Activated CD8-positive, alpha-beta memory T cell treated with anti-CD3 and anti-CD28 coated beads for 24 hours (primary cell): ENCODE results near the gene ARHGAP5.

Source experiments
- DNase-seq: peaks from one replicate; pipeline ENCODE4 v3.0.0-alpha.2; 2020

ARHGAP5 gene

GRCh38 chr14:32190673-32191072 is 113.6 kb downstream of the ARHGAP5 start:
- DNase-seq: no peak

GRCh38 chr14:32192712-32193373 is 115.7 kb downstream of the ARHGAP5 start:
- no peak for DNase-seq

GRCh38 chr14:32193532-32193931 is 116.4 kb downstream of the ARHGAP5 start:
- DNase-seq: no peak

GRCh38 chr14:32195636-32196035 is 118.5 kb downstream of the ARHGAP5 start:
- DNase-seq: no peak

GRCh38 chr14:32197919-32198318 is 120.8 kb downstream of the ARHGAP5 start:
- no peak for DNase-seq

- no peak for DNase-seq
These were observed 123.5 kb downstream of the ARHGAP5 start for GRCh38 chr14:32200368-32201192.

GRCh38 chr14:32201193-32201815 is 124.2 kb downstream of the ARHGAP5 start:
- peak; percentile 90 for DNase-seq

- DNase-seq: peak; percentile 85
These were observed 124.8 kb downstream of the ARHGAP5 start, which contains the start of gene RNU6-7 for GRCh38 chr14:32201816-32202490. TSS of gene RNU6-7 (plus strand) at chr14:32202045.

GRCh38 chr14:32202491-32202997 is 125.4 kb downstream of the ARHGAP5 start:
- peak; percentile 56 for DNase-seq

- peak; percentile 93 for DNase-seq
These were observed 126.1 kb downstream of the ARHGAP5 start, which contains the start of gene RNU6-8 for GRCh38 chr14:32202998-32203882. TSS of gene RNU6-8 (minus strand) at chr14:32203269.

GRCh38 chr14:32203928-32204357 is 126.8 kb downstream of the ARHGAP5 start:
- DNase-seq: peak; percentile 67

GRCh38 chr14:32205554-32205953 is 128.4 kb downstream of the ARHGAP5 start:
- DNase-seq: no peak

- DNase-seq: no peak
These were observed 128.9 kb downstream of the ARHGAP5 start for GRCh38 chr14:32205984-32206383.

- no peak for DNase-seq
These were observed 129.4 kb downstream of the ARHGAP5 start for GRCh38 chr14:32206552-32206951.

- DNase-seq: no peak
These were observed 131.4 kb downstream of the ARHGAP5 start for GRCh38 chr14:32208490-32208889.
